ENCODE data around the gene CXXC5.
A peak's percentile ranks its signal among the peaks of the same experiment; 100 is the strongest.

Gene CXXC5

GRCh38 chr5:139651853-139652787, 4.0 kb downstream of the CXXC5 start:
- peak; percentile 57 to 61 for DNase-seq

- DNase-seq: peak in 1 of 2 donors; percentile 69
Measured at GRCh38 chr5:139652788-139653241, 4.7 kb downstream of the CXXC5 start.

GRCh38 chr5:139653616-139654015, 5.5 kb downstream of the CXXC5 start:
- DNase-seq: no peak

- no peak for DNase-seq
Measured at GRCh38 chr5:139654464-139654863, 6.3 kb downstream of the CXXC5 start.

GRCh38 chr5:139654871-139655491, 6.8 kb downstream of the CXXC5 start:
- DNase-seq: no peak

GRCh38 chr5:139655727-139656271, 7.7 kb downstream of the CXXC5 start:
- no peak for DNase-seq

GRCh38 chr5:139657363-139658321, 9.5 kb downstream of the CXXC5 start:
- peak in 1 of 2 donors; percentile 64 for DNase-seq

GRCh38 chr5:139658501-139658927, 10.4 kb downstream of the CXXC5 start:
- DNase-seq: peak; percentile 11 to 20

- DNase-seq: no peak
Measured at GRCh38 chr5:139658928-139659667, 10.9 kb downstream of the CXXC5 start.

GRCh38 chr5:139659695-139660101, 11.5 kb downstream of the CXXC5 start:
- DNase-seq: no peak

- DNase-seq: peak in 1 of 2 donors; percentile 15
Measured at GRCh38 chr5:139660105-139660922, 12.2 kb downstream of the CXXC5 start.

GRCh38 chr5:139660923-139661814, 13.0 kb downstream of the CXXC5 start:
- DNase-seq: peak; percentile 58 to 92

- DNase-seq: no peak
Measured at GRCh38 chr5:139662617-139663016, 14.5 kb downstream of the CXXC5 start.

- DNase-seq: no peak
Measured at GRCh38 chr5:139663207-139664085, 15.3 kb downstream of the CXXC5 start.

GRCh38 chr5:139664086-139664693, 16.0 kb downstream of the CXXC5 start:
- peak in 1 of 2 donors; percentile 57 for DNase-seq

GRCh38 chr5:139664727-139665351, 16.7 kb downstream of the CXXC5 start:
- DNase-seq: no peak

GRCh38 chr5:139665626-139666025, 17.5 kb downstream of the CXXC5 start:
- DNase-seq: no peak

- DNase-seq: no peak
Measured at GRCh38 chr5:139666551-139666950, 18.4 kb downstream of the CXXC5 start.
